Activated CD8-positive, alpha-beta T cell treated with anti-CD3 and anti-CD28 coated beads for 36 hours (primary cell): Measurements from ENCODE around the gene PNMA8A. TPM values are rescaled to one million over a fixed set of nuclear protein-coding genes. Genes with fewer than 3 reads are reported as not detected.

Experiments used
- ATAC-seq: fragments of 200-7000 bp; cut with Tn5 transposase; one replicate; pipeline ENCODE4 v1.10.0; 2021; ENCODE audit warnings: mild to moderate bottlenecking, moderate library complexity
- CTCF ChIA-PET: fragments of 350-600 bp; sonication (Branson Sonifier 250); formaldehyde crosslinking; loops from one replicate; lab custom pipeline; 2021; ENCODE audit warnings: antibody characterized with exemption; lab: Charles Lee
- POLR2A ChIA-PET: fragments of 350-600 bp; sonication (Branson Sonifier 250); formaldehyde crosslinking; loops from one replicate; lab custom pipeline; 2021; ENCODE audit warnings: antibody characterized with exemption; lab: Charles Lee
- DNase-seq: peaks from one replicate; pipeline ENCODE4 v3.0.0-alpha.2; 2020
- H3K27ac Mint-ChIP-seq: one replicate; pipeline ENCODE4 v1.8.0; 2021; ENCODE audit warnings: mild to moderate bottlenecking, mixed read lengths
- H3K27me3 Mint-ChIP-seq: one replicate; pipeline ENCODE4 v1.8.0; 2021; ENCODE audit warnings: mixed read lengths
- H3K36me3 Mint-ChIP-seq: one replicate; pipeline ENCODE4 v1.8.0; 2021; ENCODE audit warnings: low read depth, mixed read lengths
- H3K4me1 Mint-ChIP-seq: one replicate; pipeline ENCODE4 v1.8.0; 2021; ENCODE audit warnings: low read depth, mixed read lengths
- H3K4me3 Mint-ChIP-seq: one replicate; pipeline ENCODE4 v1.8.0; 2021; ENCODE audit warnings: mild to moderate bottlenecking, moderate library complexity, mixed read lengths
- H3K9me3 Mint-ChIP-seq: one replicate; pipeline ENCODE4 v1.8.0; 2021; ENCODE audit warnings: mixed read lengths
- intact Hi-C: fragments of 100-400 bp; cut with micrococcal nuclease; formaldehyde crosslinking; loops from one replicate; pipeline ENCODE4 v1.10.0; 2022
- total RNA-seq, 2 experiments: library from RNA; stranded (reverse); gene quantifications; one replicate each; pipeline ENCODE4 v1.2.3, GENCODE V29; 2021
- TF ChIP-seq, protein P1 (sequence below): fragments of 200-600 bp; IDR thresholded peaks from one replicate; pipeline ENCODE4 v1.8.0; 2022; ENCODE audit warnings: antibody characterized with exemption, mild to moderate bottlenecking

Gene PNMA8A
- total RNA-seq, 2 experiments from 2014 or later, result not detected

GRCh38 chr19:46449228-46449627 is 22.1 kb downstream of the PNMA8A start:
- intact Hi-C loops, result no loop called here
- DNase-seq (no peak), ATAC-seq (no peak)
- TF ChIP-seq, protein P1, sequence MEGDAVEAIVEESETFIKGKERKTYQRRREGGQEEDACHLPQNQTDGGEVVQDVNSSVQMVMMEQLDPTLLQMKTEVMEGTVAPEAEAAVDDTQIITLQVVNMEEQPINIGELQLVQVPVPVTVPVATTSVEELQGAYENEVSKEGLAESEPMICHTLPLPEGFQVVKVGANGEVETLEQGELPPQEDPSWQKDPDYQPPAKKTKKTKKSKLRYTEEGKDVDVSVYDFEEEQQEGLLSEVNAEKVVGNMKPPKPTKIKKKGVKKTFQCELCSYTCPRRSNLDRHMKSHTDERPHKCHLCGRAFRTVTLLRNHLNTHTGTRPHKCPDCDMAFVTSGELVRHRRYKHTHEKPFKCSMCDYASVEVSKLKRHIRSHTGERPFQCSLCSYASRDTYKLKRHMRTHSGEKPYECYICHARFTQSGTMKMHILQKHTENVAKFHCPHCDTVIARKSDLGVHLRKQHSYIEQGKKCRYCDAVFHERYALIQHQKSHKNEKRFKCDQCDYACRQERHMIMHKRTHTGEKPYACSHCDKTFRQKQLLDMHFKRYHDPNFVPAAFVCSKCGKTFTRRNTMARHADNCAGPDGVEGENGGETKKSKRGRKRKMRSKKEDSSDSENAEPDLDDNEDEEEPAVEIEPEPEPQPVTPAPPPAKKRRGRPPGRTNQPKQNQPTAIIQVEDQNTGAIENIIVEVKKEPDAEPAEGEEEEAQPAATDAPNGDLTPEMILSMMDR, result no peak
- POLR2A ChIA-PET, result no interaction called here
- peaks cover 15% of the 10 kb centered on the region for H3K27me3 Mint-ChIP-seq
- CTCF ChIA-PET, result interaction anchor here (1.1 to 1.2 kb wide), 2 partner anchors 25 to 90 kb away, joined by 3 read pairs; no protein-coding TSS in a partner anchor
- no peak overlapping the region for H3K4me3 Mint-ChIP-seq
- H3K4me1 Mint-ChIP-seq, result no peaks in the 10 kb centered on the region
- peaks cover 1% of the 10 kb centered on the region for H3K36me3 Mint-ChIP-seq
- H3K27ac Mint-ChIP-seq, result no peak overlapping the region
- H3K9me3 Mint-ChIP-seq, result peaks cover 8% of the 10 kb centered on the region

- TF ChIP-seq, protein P1, result no peak
Measured at GRCh38 chr19:46448601-46449000, 22.8 kb downstream of the PNMA8A start.

DNA sequence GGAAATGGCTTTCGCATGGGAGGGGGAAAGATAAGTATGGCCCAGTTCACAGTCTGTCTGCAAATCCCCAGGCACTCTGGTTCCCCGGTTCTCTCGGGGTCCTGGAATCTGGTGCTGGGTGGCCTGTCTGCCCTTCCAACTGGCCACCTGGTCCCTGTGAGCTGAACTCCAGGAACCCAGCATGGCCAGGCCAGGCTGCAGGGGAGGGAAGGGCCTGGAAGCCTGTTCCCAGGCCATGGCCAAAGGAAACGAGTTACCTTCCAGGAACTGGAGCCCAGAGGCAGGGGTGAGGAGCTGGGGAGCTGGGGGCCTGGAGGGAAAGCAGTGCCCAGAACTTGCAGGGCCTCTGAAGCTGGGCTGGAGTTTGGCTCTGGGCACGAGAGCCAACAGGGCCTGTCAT is 23.5 kb downstream of the PNMA8A start:
- H3K4me3 Mint-ChIP-seq, result no peak overlapping the region
- ChIA-PET CTCF (no interaction called here), POLR2A (no interaction called here)
- intact Hi-C loops, result no loop called here
- peaks cover 1% of the 10 kb centered on the region for H3K36me3 Mint-ChIP-seq
- peaks cover 15% of the 10 kb centered on the region for H3K27me3 Mint-ChIP-seq
- TF ChIP-seq, protein P1, result no peak
- ATAC-seq, result no peak
- H3K4me1 Mint-ChIP-seq, result no peaks in the 10 kb centered on the region
- H3K27ac Mint-ChIP-seq, result no peak overlapping the region
- no peak for DNase-seq
- H3K9me3 Mint-ChIP-seq, result peaks cover 8% of the 10 kb centered on the region

More at GRCh38 chr19:46448601-46449000, 22.8 kb downstream of the PNMA8A start:
- Mint-ChIP-seq H3K9me3 (peaks cover 8% of the 10 kb centered on the region), H3K36me3 (peaks cover 1% of the 10 kb centered on the region), H3K4me3 (no peak overlapping the region), H3K27me3 (peaks cover 15% of the 10 kb centered on the region), H3K27ac (no peak overlapping the region), H3K4me1 (no peaks in the 10 kb centered on the region)
- ChIA-PET POLR2A (no interaction called here), CTCF (interaction anchor here (1.1 kb wide), 1 partner anchor 26 kb away, joined by 3 read pairs; no protein-coding TSS in a partner anchor)
- intact Hi-C loops, result no loop called here
- no peak for ATAC-seq
- DNase-seq, result no peak

- intact Hi-C loops, result no loop called here
- ChIA-PET CTCF (interaction anchor here (0.7 kb wide), 1 partner anchor 67 kb away, joined by 3 read pairs; no protein-coding TSS in a partner anchor), POLR2A (no interaction called here)
- Mint-ChIP-seq H3K36me3 (peaks cover 1% of the 10 kb centered on the region), H3K27ac (no peak overlapping the region), H3K9me3 (peaks cover 8% of the 10 kb centered on the region), H3K4me1 (no peaks in the 10 kb centered on the region), H3K4me3 (no peak overlapping the region), H3K27me3 (peaks cover 10% of the 10 kb centered on the region)
- ATAC-seq (no peak), DNase-seq (no peak)
- TF ChIP-seq, protein P1, result no peak
Measured at GRCh38 chr19:46447006-46447405, 24.4 kb downstream of the PNMA8A start.

DNA sequence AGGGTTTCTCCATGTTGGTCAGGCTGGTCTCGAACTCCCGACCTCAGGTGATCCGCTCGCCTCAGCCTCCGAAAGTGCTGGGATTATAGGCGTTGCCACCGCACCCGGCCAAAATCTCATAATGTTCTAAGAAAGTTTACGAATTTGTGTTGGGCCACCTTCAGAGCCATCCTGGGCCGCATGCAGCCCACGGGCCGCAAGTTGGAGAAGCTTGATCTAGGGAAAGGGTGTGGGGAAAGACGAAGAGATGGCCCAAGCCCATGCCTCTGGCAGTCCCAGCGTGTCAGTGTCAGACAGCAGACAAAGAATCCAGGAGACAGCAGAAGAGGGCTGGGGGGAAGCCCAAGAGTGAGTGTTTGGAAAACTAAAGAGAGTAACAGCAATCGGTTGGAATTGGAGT is 25.3 kb downstream of the PNMA8A start:
- DNase-seq, result no peak
- intact Hi-C loops, result no loop called here
- H3K4me1 Mint-ChIP-seq, result no peaks in the 10 kb centered on the region
- no peak overlapping the region for H3K4me3 Mint-ChIP-seq
- H3K27me3 Mint-ChIP-seq, result peaks cover 10% of the 10 kb centered on the region
- CTCF ChIA-PET, result interaction anchor here (1.2 kb wide), 1 partner anchor 12 kb away, joined by 3 read pairs; no protein-coding TSS in a partner anchor
- H3K9me3 Mint-ChIP-seq, result peaks cover 8% of the 10 kb centered on the region
- POLR2A ChIA-PET, result no interaction called here
- TF ChIP-seq, protein P1, result no peak
- H3K36me3 Mint-ChIP-seq, result peaks cover 1% of the 10 kb centered on the region
- H3K27ac Mint-ChIP-seq, result no peak overlapping the region
- no peak for ATAC-seq
